PFSK-1 (cell line): ENCODE data around the gene ALG1.

Experiments
- FOXP2 ChIP-seq: optimal IDR thresholded peaks from 2 replicates; pipeline ENCODE3; 2011; ENCODE audit warnings: borderline replicate concordance, control low read depth, inconsistent platforms; ENCODE audit not compliant: insufficient read depth; ENCODE audit errors: extremely low read length, extremely low read depth
- POLR2AphosphoS5 ChIP-seq: IDR thresholded peaks from 2 replicates; pipeline ENCODE4 v1.6.1; 2012; ENCODE audit warnings: low read depth, mild to moderate bottlenecking, control low read depth, low read length, moderate library complexity
- SIN3A ChIP-seq: IDR thresholded peaks from 2 replicates; pipeline ENCODE4 v1.6.1; 2012; ENCODE audit warnings: mild to moderate bottlenecking, low read length, moderate library complexity, borderline replicate concordance; ENCODE audit not compliant: insufficient read depth
- TAF1 ChIP-seq: IDR thresholded peaks from 2 replicates; pipeline ENCODE4 v1.6.1; 2012; ENCODE audit warnings: low read length, control low read depth, borderline replicate concordance; ENCODE audit not compliant: insufficient read depth
- TF ChIP-seq, protein P1 (sequence below), 2 experiments: IDR thresholded peaks; 2 replicates each; pipeline versions ENCODE4 v1.6.1 to v1.8.0; 2011 to 2012; ENCODE audit warnings: low read depth in 2 of 2, low read length in 2 of 2, control low read depth in 1 of 2, inconsistent platforms in 1 of 2, mild to moderate bottlenecking in 1 of 2, moderate library complexity in 1 of 2; ENCODE audit not compliant: insufficient read depth in 1 of 2

ALG1 gene

DNA sequence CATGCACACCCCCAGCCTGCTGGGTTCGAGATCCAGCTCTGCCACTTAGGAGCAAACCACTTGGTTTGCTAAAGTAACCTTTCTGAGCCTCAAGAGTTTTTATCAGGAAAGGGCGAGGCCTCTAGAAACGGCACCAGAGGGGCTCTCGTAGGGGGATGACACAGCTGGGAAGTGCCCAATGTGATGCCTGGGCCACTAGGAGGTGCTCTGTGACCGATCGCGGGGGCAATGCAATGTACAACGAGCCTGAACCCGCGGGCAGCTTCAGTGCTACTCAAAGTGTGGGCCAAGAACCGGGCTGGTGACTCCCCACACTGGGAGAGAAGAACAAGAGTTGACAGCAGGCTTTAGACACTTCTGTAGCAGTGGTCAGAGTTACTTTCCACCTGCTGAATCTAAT is 15.3 kb upstream of the ALG1 start:
- TF ChIP-seq SIN3A (no peak), POLR2AphosphoS5 (no peak), TAF1 (no peak), FOXP2 (no peak)
- TF ChIP-seq, protein P1, sequence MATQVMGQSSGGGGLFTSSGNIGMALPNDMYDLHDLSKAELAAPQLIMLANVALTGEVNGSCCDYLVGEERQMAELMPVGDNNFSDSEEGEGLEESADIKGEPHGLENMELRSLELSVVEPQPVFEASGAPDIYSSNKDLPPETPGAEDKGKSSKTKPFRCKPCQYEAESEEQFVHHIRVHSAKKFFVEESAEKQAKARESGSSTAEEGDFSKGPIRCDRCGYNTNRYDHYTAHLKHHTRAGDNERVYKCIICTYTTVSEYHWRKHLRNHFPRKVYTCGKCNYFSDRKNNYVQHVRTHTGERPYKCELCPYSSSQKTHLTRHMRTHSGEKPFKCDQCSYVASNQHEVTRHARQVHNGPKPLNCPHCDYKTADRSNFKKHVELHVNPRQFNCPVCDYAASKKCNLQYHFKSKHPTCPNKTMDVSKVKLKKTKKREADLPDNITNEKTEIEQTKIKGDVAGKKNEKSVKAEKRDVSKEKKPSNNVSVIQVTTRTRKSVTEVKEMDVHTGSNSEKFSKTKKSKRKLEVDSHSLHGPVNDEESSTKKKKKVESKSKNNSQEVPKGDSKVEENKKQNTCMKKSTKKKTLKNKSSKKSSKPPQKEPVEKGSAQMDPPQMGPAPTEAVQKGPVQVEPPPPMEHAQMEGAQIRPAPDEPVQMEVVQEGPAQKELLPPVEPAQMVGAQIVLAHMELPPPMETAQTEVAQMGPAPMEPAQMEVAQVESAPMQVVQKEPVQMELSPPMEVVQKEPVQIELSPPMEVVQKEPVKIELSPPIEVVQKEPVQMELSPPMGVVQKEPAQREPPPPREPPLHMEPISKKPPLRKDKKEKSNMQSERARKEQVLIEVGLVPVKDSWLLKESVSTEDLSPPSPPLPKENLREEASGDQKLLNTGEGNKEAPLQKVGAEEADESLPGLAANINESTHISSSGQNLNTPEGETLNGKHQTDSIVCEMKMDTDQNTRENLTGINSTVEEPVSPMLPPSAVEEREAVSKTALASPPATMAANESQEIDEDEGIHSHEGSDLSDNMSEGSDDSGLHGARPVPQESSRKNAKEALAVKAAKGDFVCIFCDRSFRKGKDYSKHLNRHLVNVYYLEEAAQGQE (IDR thresholded peaks at IDR 0.05; ENCODE audit: insufficient read depth in 1 of 2, low read depth in 2 of 2, low read length in 2 of 2), result no peak

GRCh38 chr16:5058476-5058875 is 13.2 kb upstream of the ALG1 start:
- TF ChIP-seq POLR2AphosphoS5 (no peak), TAF1 (no peak), SIN3A (no peak), FOXP2 (no peak)
- TF ChIP-seq, protein P1 (IDR thresholded peaks at IDR 0.05; ENCODE audit: insufficient read depth in 1 of 2, low read depth in 2 of 2, low read length in 2 of 2), result no peak

- TF ChIP-seq SIN3A (no peak), FOXP2 (no peak), POLR2AphosphoS5 (no peak), TAF1 (no peak)
- TF ChIP-seq, protein P1 (IDR thresholded peaks at IDR 0.05; ENCODE audit: insufficient read depth in 1 of 2, low read depth in 2 of 2, low read length in 2 of 2), result no peak
Observed at GRCh38 chr16:5059386-5060072, 12.1 kb upstream of the ALG1 start.

- TF ChIP-seq, protein P1 (IDR thresholded peaks at IDR 0.05; ENCODE audit: insufficient read depth in 1 of 2, low read depth in 2 of 2, low read length in 2 of 2), result no peak
- no peak for TF ChIP-seq SIN3A
- no peak for TF ChIP-seq FOXP2
- TF ChIP-seq TAF1, result no peak
Observed at GRCh38 chr16:5060073-5060641, 11.5 kb upstream of the ALG1 start.
